ENCODE measurements around the gene C8A.

The C8A gene

DNA sequence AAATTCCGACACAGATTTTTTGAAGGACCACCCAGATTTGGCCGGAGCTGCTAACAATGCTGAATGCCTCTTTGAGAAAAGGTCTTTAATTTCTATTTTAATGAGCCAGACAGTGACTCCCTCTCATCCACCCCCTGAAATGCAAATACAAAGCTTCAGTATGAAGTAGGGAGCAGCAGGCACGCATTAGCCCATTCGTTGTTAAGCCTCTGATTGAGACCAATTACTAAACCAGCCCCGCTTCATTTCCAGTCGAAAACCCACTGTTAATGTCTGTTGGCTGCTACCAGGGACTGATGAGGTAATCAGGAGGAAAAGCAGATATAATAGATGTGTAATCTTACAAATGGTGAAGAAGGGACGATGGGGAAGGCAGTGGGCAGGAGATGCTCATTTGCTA lies 4.8 kb upstream of the C8A start:
- TF ChIP-seq, protein P1, sequence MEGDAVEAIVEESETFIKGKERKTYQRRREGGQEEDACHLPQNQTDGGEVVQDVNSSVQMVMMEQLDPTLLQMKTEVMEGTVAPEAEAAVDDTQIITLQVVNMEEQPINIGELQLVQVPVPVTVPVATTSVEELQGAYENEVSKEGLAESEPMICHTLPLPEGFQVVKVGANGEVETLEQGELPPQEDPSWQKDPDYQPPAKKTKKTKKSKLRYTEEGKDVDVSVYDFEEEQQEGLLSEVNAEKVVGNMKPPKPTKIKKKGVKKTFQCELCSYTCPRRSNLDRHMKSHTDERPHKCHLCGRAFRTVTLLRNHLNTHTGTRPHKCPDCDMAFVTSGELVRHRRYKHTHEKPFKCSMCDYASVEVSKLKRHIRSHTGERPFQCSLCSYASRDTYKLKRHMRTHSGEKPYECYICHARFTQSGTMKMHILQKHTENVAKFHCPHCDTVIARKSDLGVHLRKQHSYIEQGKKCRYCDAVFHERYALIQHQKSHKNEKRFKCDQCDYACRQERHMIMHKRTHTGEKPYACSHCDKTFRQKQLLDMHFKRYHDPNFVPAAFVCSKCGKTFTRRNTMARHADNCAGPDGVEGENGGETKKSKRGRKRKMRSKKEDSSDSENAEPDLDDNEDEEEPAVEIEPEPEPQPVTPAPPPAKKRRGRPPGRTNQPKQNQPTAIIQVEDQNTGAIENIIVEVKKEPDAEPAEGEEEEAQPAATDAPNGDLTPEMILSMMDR (IDR thresholded peaks at IDR 0.05; ENCODE audit: borderline replicate concordance, insufficient read depth, low read depth, low read length): no peak
- H3K4me3 ChIP-seq (ENCODE audit: low read depth, low read length): no peak overlapping the region

DNA sequence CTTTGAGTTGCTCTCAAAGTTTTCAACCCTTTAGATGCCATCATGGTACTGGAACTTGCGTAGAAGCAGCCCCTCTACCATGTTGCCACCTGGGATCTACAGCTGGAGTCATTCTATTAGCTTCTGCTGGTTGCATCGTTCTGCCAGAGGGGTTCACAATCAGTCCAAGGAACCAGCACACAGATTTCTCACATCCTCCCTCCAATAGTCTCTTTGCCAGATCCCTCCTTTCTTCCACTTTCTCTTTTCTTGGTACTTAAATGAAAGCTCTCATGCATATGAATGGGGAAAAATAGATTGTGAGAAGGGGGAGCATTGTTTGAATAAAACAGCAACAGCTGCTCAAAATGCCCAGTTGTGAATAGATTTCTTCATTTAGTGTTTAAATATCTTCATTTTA lies 4.2 kb upstream of the C8A start:
- H3K4me3 ChIP-seq (ENCODE audit: low read depth, low read length): no peak overlapping the region
- TF ChIP-seq, protein P1 (IDR thresholded peaks at IDR 0.05; ENCODE audit: borderline replicate concordance, insufficient read depth, low read depth, low read length): no peak

DNA sequence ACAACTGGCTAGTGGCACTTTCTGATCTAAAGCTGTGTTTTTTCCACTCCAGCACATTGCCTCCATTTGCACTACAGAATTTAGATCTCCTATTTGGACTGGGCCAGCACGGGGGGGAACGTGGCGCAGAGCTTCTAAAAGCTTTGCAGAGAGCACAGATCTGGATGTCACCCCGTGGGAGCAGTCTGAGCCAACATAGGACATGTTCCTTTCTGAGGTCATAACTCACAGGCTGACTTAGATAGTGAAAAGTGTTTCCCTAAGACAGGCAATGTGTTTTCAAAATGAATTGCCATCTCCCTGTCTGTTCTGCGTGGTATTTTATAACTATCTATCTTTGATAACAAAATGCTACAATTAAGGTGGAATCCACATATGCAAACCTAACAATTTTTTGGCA lies 3.7 kb upstream of the C8A start:
- TF ChIP-seq, protein P1 (IDR thresholded peaks at IDR 0.05; ENCODE audit: borderline replicate concordance, insufficient read depth, low read depth, low read length): no peak
- no peak overlapping the region for H3K4me3 ChIP-seq (ENCODE audit: low read depth, low read length)

DNA sequence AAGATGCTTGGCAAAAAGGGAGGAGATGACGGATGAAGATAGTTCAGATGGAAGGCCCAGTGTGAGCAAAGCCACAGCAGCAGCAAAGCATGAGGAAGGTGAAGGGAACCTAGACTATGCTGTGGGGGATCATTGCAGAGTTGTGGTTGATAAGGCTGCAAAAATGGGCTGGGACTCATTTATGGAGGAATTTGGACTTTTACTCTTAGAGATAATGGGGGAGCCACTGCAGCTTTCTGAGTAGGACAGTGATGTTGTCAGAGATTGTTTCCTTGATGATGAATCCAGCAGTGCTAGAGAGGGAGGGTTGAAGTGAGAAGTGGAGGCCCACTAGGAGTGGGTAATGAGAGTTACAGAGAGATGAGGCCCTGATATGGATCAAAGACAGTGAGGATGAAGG lies 2.1 kb upstream of the C8A start:
- H3K4me3 ChIP-seq (ENCODE audit: low read depth, low read length): no peak overlapping the region
- TF ChIP-seq, protein P1 (IDR thresholded peaks at IDR 0.05; ENCODE audit: borderline replicate concordance, insufficient read depth, low read depth, low read length): no peak

DNA sequence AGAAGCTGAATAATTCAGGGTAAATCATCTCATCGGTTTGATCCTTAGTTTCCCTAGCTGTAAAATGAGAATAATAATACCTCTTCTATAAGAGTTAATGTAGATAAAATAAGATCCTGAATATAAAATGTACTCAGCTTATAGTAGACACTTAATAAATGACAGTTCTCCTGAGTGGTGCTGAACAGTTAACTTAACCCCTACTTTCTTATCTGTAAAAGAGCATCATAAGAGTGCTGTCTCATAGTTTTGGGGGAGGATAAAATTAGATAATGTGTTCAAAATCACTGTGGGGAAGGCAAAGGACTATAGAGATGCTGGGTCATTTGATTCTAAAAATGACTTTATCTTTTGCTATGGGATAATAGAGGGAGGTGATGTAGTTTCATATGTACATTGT lies 593 bp downstream of the C8A start:
- TF ChIP-seq, protein P1 (IDR thresholded peaks at IDR 0.05; ENCODE audit: borderline replicate concordance, insufficient read depth, low read depth, low read length): no peak

DNA sequence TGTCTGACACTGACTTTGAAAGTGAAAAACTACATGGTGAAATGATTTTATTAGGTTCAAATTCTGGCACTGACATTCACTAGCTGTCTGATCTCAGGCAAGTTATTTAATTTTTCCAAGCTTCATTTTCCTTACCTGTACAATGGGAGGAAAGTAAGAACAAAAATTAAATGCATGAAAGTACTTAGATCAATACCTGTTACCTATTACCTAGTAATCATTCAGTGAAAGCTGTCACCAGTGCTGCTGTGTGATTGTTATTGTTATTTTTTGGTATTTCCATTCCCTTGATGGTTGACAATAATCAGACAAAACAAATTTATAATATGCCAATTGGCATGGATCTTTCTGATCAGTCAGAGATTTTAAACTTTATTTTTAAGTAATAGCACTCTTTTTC lies 1.6 kb downstream of the C8A start:
- no peak overlapping the region for H3K4me3 ChIP-seq (ENCODE audit: low read depth, low read length)
- TF ChIP-seq, protein P1 (IDR thresholded peaks at IDR 0.05; ENCODE audit: borderline replicate concordance, insufficient read depth, low read depth, low read length): no peak

More for the DNA sequence above, 593 bp downstream of the C8A start:
- H3K4me3 ChIP-seq (ENCODE audit: low read depth, low read length): no peak overlapping the region

DNA sequence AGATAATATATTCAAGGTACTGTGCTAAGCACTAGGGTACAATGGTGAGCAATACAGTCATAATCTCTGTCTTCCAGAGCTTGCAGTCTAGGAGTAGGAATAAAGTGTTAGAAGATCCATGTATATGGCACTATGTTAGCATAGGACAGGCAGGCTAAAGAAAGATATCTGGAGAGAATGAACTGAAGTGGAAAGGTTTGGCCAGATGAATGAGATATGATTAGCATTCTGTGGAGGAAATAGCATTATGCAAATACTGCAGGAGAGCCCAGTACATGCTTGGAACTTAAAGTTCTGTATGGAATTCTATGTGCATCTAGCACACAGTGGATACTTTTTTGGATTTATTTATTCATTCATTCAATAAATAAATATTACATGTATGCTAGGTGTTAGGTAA lies 4.7 kb downstream of the C8A start:
- H3K4me3 ChIP-seq (ENCODE audit: low read depth, low read length): no peak overlapping the region
- TF ChIP-seq, protein P1 (IDR thresholded peaks at IDR 0.05; ENCODE audit: borderline replicate concordance, insufficient read depth, low read depth, low read length): no peak

Measured in GM12875 (cell line).